GM06990 (cell line): ENCODE measurements around the gene CBLC.
A peak's percentile ranks its signal among the peaks of the same experiment; 100 is the strongest.

Source experiments
- DNase-seq: peaks from one replicate; pipeline ENCODE4 v3.0.0-alpha.2; 2011; ENCODE audit not compliant: insufficient read length; ENCODE audit errors: extremely low read depth
- H3K27me3 ChIP-seq: replicated peaks from 2 replicates; pipeline ENCODE4 v1.6.0; 2011; ENCODE audit warnings: low read length; ENCODE audit not compliant: control insufficient read depth, insufficient read depth
- H3K36me3 ChIP-seq: 2 replicates; pipeline ENCODE4 v1.5.1; 2011; ENCODE audit warnings: low read length; ENCODE audit not compliant: control insufficient read depth, insufficient read depth
- H3K4me3 ChIP-seq: replicated peaks from 2 replicates; pipeline ENCODE4 v1.5.1; 2011; ENCODE audit warnings: low read depth, mild to moderate bottlenecking, control low read depth, low read length
- TF ChIP-seq, protein P1 (sequence below): IDR thresholded peaks from 2 replicates; pipeline ENCODE4 v1.5.1; 2011; ENCODE audit warnings: low read length, control low read depth, mild to moderate bottlenecking, inconsistent platforms; ENCODE audit not compliant: insufficient read depth, poor library complexity, severe bottlenecking

Gene CBLC

DNA sequence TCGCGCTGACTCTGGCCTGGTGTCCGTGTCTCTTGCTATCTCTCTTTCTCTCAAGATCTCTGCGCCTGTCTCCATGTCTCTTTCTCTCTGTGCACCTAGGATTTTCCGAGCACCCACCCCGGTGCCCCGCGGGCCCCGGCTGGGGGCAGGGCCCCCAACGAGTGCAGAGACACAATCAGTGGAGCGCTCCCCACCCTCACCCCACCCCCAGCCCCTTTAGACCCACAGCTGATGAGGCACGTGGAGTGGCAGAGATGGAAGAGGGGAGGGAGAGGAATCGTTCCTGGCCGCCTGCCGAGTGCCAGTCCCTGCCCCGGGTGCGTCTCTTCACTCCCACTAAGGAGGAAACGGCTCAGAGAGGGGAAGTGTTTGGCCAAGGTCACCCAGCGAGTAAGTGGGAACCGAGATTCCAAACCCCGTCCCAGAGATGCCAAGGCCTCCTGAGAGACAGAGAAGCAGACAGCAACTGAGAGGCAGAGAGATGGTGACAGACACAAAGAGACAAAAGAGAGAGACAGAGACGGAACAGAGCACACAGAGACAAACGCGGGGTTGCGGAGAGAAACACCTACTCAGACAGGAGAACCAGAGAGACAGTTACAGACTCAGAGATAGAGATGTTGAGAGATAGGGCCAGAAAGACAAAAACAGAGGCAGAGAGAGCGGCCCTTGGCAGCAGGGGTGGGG is 29.8 kb upstream of the CBLC start:
- Histone ChIP-seq H3K36me3 (peaks cover 4% of the 10 kb centered on the region), H3K27me3 (no peaks in the 10 kb centered on the region), H3K4me3 (peak overlapping the region; percentile 81)
- TF ChIP-seq, protein P1, sequence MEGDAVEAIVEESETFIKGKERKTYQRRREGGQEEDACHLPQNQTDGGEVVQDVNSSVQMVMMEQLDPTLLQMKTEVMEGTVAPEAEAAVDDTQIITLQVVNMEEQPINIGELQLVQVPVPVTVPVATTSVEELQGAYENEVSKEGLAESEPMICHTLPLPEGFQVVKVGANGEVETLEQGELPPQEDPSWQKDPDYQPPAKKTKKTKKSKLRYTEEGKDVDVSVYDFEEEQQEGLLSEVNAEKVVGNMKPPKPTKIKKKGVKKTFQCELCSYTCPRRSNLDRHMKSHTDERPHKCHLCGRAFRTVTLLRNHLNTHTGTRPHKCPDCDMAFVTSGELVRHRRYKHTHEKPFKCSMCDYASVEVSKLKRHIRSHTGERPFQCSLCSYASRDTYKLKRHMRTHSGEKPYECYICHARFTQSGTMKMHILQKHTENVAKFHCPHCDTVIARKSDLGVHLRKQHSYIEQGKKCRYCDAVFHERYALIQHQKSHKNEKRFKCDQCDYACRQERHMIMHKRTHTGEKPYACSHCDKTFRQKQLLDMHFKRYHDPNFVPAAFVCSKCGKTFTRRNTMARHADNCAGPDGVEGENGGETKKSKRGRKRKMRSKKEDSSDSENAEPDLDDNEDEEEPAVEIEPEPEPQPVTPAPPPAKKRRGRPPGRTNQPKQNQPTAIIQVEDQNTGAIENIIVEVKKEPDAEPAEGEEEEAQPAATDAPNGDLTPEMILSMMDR = no peak
- peak; percentile 59 for DNase-seq

DNA sequence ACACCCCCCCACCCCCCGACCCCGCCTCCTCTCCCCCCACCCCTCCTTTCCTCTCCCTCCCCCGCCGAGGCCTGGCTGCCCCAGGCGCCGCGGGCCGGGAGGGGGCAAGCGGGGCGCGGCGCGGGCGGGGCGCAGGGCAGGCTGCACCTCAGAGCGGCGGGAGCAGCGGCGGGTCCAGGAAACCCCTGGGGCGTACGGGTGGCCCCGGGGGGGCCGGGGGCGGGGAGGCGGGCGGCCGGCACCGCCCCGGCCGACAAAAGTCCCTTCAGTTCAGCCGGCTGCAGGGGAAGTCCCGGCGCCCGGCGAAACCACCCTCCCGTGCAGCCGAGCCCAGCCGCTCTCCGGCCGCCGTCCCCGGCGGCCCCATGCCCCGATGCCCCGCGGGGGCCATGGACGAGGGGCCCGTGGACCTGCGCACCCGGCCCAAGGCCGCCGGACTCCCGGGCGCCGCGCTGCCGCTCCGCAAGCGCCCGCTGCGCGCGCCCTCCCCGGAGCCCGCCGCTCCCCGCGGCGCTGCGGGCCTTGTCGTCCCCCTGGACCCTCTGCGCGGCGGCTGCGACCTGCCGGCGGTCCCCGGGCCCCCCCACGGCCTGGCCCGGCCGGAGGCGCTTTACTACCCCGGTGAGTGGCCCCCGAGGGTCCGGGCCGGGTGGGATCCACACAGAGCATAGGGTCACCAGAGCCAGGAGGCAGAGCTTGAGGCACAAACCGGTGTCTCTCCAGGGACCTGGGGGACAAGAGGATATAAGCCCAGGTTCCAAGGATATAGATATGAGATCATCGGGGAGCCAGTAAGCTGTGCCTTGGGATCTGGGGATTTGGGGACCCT is 29.1 kb upstream of the CBLC start, which contains the start of gene BCL3:
BCL3 (plus strand) TSS at position 283 of the 829 bp plus-strand sequence; CDS start at position 366, 83 bp downstream.
- no peaks in the 10 kb centered on the region for H3K27me3 ChIP-seq
- H3K4me3 ChIP-seq = peak within 1 kb of the TSS; percentile 81
- TF ChIP-seq, protein P1 = no peak
- H3K36me3 ChIP-seq = peaks cover 4% of the 10 kb centered on the region
- DNase-seq = peak; percentile 85

DNA sequence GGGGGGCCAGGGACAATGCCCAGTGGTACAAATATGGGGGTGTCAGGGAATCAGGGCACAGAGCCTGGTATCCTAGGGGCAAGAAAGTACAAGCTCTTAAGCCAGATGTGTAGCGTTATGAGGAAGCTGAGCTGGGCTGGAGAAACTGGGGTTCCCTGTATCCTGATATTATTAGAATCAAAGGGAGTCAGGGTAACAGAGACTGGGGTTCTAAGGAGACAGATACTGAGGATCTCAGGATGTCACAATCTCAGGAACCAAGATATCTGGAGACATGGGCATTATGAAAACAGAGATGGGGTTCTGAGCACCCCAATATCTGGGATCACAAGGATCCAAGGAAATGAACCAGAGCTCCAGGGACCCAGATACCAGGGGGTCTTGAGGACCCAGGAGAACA is 28.4 kb upstream of the CBLC start:
- DNase-seq = no peak
- H3K36me3 ChIP-seq = peaks cover 4% of the 10 kb centered on the region
- peak overlapping the region; percentile 81 for H3K4me3 ChIP-seq
- no peaks in the 10 kb centered on the region for H3K27me3 ChIP-seq
- TF ChIP-seq, protein P1 = no peak

DNA sequence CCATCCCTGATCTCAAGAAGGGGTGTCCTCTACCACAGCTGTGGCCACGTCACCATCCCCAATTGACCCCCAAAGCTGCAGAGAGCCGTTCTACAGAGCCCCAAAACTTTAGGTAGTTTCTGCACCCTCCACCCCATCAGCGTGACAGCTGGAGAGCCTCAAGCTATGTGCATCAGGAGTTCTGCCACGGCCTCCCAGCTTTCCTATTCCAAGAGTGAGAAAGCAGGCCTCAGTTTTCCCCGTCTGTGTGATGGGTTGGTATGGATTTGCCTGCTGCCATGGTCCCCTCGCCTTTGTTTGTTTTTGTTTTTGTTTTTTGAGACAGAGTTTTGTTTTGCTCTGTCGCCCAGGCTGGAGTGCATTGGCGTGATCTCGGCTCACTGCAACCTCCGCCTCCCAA is 27.7 kb upstream of the CBLC start:
- TF ChIP-seq, protein P1 = no peak
- no peak for DNase-seq
- H3K4me3 ChIP-seq = peak overlapping the region; percentile 81
- peaks cover 4% of the 10 kb centered on the region for H3K36me3 ChIP-seq
- no peaks in the 10 kb centered on the region for H3K27me3 ChIP-seq

DNA sequence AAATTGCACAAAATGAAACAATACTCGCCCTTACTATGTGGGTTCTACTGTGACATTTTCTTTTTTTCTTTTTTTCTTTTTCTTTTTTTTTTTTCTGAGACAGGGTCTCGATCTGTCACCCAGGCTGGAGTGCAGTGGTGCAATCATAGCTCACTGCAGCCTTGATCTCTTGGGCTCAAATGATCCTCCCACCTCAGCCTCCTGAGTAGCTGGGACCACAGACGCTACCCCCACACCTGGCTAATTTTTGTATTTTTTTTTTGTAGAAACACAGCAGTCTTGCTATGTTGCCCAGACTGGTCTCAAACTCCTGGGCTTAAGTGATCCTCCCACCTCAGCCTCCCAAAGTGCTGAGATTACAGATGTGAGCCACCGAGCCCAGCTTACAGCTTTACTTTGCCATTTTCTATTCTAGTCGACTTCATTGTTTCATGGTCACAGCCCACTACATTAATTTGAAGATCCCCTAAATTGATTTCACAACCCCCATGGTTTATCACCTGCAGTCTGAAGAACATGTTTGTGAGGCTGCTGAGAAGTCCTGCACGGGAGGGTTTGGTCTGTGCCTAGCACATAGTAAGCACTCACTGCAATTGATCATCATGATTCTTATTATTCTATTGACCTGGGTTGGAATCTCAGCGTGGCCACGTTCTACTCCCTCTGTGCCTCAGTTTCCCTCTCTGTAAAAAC is 25.4 kb upstream of the CBLC start:
- no peaks in the 10 kb centered on the region for H3K27me3 ChIP-seq
- H3K36me3 ChIP-seq = peaks cover 14% of the 10 kb centered on the region
- DNase-seq = no peak
- TF ChIP-seq, protein P1 = no peak
- H3K4me3 ChIP-seq = no peak overlapping the region
